Retinal pigment epithelial cell (primary cell): ENCODE data around the gene LAMA4.

Experiments
- DNase-seq: peaks from one replicate; pipeline ENCODE4 v3.0.0-alpha.2; 2010; ENCODE audit warnings: low read depth
- H3K4me3 ChIP-seq: 2 replicates; pipeline ENCODE4 v1.5.1; 2011; ENCODE audit warnings: mild to moderate bottlenecking, low read length, control low read depth, moderate library complexity
- CTCF ChIP-seq: conservative IDR thresholded peaks from 2 replicates; pipeline ENCODE4 v1.5.1; 2011; ENCODE audit warnings: low read depth, low read length, control low read depth, inconsistent platforms

Gene LAMA4

GRCh38 chr6:112266331-112266730 is 12.0 kb upstream of the LAMA4 start:
- TF ChIP-seq CTCF, result no peak
- no peak for DNase-seq
- no peak overlapping the region for H3K4me3 ChIP-seq

- no peak overlapping the region for H3K4me3 ChIP-seq
- TF ChIP-seq CTCF, result no peak
- no peak for DNase-seq
Measured at GRCh38 chr6:112259337-112259675, 4.9 kb upstream of the LAMA4 start.

GRCh38 chr6:112258642-112259336 is 4.4 kb upstream of the LAMA4 start:
- no peak for TF ChIP-seq CTCF
- DNase-seq, result no peak
- H3K4me3 ChIP-seq, result no peak overlapping the region

GRCh38 chr6:112257178-112257855 is 3.0 kb upstream of the LAMA4 start:
- no peak for DNase-seq

GRCh38 chr6:112254921-112255320 is 554 bp upstream of the LAMA4 start:
- no peak overlapping the region for H3K4me3 ChIP-seq
- no peak for TF ChIP-seq CTCF
- no peak for DNase-seq

More at GRCh38 chr6:112257178-112257855, 3.0 kb upstream of the LAMA4 start:
- no peak for TF ChIP-seq CTCF
- no peak overlapping the region for H3K4me3 ChIP-seq

- peak overlapping the region; percentile 60 for H3K4me3 ChIP-seq
- no peak for TF ChIP-seq CTCF
- no peak for DNase-seq
Measured at GRCh38 chr6:112253498-112253840, 898 bp downstream of the LAMA4 start.
